GM12874 (cell line): ENCODE measurements around the gene IFRD1.

Source experiments
- TF ChIP-seq, protein P1 (sequence below): IDR thresholded peaks from 2 replicates; pipeline ENCODE4 v1.5.1; 2011; ENCODE audit warnings: low read depth, mild to moderate bottlenecking, control low read depth, low read length, moderate library complexity; ENCODE audit not compliant: insufficient read depth

IFRD1 gene

DNA sequence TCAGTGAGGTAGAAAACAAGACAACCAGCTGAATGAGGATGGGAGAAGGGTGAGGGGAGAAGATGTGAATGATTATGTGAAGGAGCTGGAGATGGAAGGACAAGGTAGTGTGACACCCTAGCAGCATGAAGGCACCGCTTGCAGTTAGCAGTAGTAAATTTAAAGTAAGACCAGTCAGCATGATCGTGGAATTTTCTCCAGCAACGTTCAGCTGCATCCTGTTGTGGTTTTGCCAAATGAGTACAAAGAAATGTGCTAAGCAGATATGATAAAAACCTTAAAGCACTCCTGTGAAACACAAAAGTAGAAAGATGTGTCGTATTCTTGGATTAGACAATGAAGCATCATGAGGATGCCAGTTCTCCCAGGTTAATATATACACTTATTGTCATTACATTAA, 34.1 kb upstream of the IFRD1 start:
- TF ChIP-seq, protein P1, sequence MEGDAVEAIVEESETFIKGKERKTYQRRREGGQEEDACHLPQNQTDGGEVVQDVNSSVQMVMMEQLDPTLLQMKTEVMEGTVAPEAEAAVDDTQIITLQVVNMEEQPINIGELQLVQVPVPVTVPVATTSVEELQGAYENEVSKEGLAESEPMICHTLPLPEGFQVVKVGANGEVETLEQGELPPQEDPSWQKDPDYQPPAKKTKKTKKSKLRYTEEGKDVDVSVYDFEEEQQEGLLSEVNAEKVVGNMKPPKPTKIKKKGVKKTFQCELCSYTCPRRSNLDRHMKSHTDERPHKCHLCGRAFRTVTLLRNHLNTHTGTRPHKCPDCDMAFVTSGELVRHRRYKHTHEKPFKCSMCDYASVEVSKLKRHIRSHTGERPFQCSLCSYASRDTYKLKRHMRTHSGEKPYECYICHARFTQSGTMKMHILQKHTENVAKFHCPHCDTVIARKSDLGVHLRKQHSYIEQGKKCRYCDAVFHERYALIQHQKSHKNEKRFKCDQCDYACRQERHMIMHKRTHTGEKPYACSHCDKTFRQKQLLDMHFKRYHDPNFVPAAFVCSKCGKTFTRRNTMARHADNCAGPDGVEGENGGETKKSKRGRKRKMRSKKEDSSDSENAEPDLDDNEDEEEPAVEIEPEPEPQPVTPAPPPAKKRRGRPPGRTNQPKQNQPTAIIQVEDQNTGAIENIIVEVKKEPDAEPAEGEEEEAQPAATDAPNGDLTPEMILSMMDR, result no peak

- TF ChIP-seq, protein P1, result no peak
Observed at GRCh38 chr7:112419543-112420130, 30.6 kb upstream of the IFRD1 start.

- TF ChIP-seq, protein P1, result no peak
Observed at GRCh38 chr7:112420236-112420861, 29.9 kb upstream of the IFRD1 start.

DNA sequence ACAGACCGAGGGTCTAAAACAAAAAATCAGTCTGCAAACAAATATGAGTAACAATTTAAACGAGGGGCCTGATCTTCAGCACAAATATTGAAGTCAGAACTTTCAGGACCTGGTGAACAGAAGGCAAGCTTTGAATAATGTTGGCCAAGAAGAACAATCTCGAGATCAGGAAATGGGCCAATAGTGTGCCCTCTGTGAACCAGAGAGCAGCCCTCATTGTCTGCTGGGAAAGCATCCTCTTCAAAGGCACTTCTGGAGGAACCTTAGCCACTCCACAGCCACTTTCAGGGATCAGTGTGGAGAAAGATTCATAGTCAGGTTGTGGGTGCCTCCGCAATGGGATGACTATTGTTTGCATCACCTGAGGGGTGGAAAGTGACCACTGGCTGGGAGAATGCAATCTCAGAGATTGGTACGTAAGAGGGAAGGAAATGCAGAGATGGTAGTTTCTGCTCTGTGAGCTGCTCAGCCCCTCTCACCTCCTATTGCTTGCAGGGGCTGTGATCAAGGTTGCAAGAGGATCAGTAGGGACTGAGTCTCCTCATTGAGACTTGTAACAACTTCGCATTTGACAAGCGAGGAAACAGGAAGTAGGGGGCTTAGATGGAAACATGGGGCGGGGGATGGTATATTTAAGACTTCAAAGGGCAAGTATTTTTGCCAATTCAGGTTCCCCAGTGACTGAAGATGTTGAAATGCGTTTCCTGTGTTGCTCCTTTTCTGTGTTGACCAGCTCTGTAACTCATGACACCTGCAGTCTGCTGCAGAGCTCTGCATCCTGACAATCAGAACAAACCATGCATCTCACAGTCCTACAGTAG, 28.4 kb upstream of the IFRD1 start:
- TF ChIP-seq, protein P1, result no peak

GRCh38 chr7:112422842-112423496, 27.3 kb upstream of the IFRD1 start:
- TF ChIP-seq, protein P1, result no peak

DNA sequence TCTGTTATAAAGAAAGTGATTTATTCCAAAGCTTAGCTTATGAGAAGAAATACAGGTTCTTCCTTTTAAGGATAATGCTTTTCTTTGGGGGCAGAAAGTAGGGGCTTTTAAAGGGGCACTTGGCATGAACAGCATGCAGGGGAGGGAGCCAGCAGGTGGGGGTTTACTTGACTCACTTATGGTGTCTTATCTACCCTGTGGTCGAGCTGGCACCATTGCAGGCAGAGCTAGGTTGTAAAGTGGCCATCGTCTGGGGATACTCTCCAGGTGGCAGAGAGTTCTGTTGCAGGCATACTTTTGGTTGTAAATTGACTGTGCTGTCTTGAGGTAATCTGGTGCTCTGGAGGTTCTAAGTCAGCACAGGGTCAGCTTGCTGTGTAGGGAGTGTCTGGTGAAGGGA, 26.3 kb upstream of the IFRD1 start:
- TF ChIP-seq, protein P1, result no peak

- TF ChIP-seq, protein P1, result no peak
Observed at GRCh38 chr7:112427984-112428383, 22.3 kb upstream of the IFRD1 start.
